ENCODE measurements around the gene WDR3. TPM values are rescaled to one million over a fixed set of nuclear protein-coding genes. Genes with fewer than 3 reads are reported as not detected.
"Not testable (repeated sequence)": the region's sequence is repeated elsewhere in the genome, so short reads cannot be mapped to it uniquely, and the experiment has no call there.

The WDR3 gene
- total RNA-seq, 2 experiments from 2014 or later: 86.4 to 91.5 TPM

- not testable (repeated sequence) for DNase-seq, H3K36me3 Mint-ChIP-seq, H3K4me3 Mint-ChIP-seq, H3K9me3 Mint-ChIP-seq, H3K27me3 Mint-ChIP-seq, H3K27ac Mint-ChIP-seq
- H3K4me1 Mint-ChIP-seq: peaks cover 14% of the 10 kb centered on the region
Observed at GRCh38 chr1:117922717-117923116, 6.8 kb upstream of the WDR3 start.

- H3K9me3 Mint-ChIP-seq: no peaks in the 10 kb centered on the region
- H3K27ac Mint-ChIP-seq: no peak overlapping the region
- H3K4me1 Mint-ChIP-seq: peaks cover 31% of the 10 kb centered on the region
- DNase-seq: no peak
- H3K27me3 Mint-ChIP-seq: no peaks in the 10 kb centered on the region
- H3K4me3 Mint-ChIP-seq: no peak overlapping the region
- peaks cover 15% of the 10 kb centered on the region for H3K36me3 Mint-ChIP-seq
Observed at GRCh38 chr1:117925981-117926380, 3.6 kb upstream of the WDR3 start.

- peaks cover 31% of the 10 kb centered on the region for H3K36me3 Mint-ChIP-seq
- no peaks in the 10 kb centered on the region for H3K27me3 Mint-ChIP-seq
- peaks cover 51% of the 10 kb centered on the region for H3K4me1 Mint-ChIP-seq
- no peak for DNase-seq
- no peaks in the 10 kb centered on the region for H3K9me3 Mint-ChIP-seq
- H3K4me3 Mint-ChIP-seq: peak overlapping the region; percentile 94
- H3K27ac Mint-ChIP-seq: peak overlapping the region; percentile 92
Observed at GRCh38 chr1:117928881-117929342, 627 bp upstream of the WDR3 start.

GRCh38 chr1:117930173-117930447 lies 571 bp downstream of the WDR3 start:
- peak overlapping the region; percentile 92 for H3K27ac Mint-ChIP-seq
- H3K9me3 Mint-ChIP-seq: no peaks in the 10 kb centered on the region
- H3K36me3 Mint-ChIP-seq: peaks cover 37% of the 10 kb centered on the region
- no peaks in the 10 kb centered on the region for H3K27me3 Mint-ChIP-seq
- H3K4me1 Mint-ChIP-seq: peaks cover 57% of the 10 kb centered on the region
- peak overlapping the region; percentile 94 for H3K4me3 Mint-ChIP-seq
- DNase-seq: no peak

- Mint-ChIP-seq H3K27ac (peak overlapping the region; percentile 92), H3K36me3 (peaks cover 37% of the 10 kb centered on the region), H3K4me3 (peak overlapping the region; percentile 94), H3K9me3 (no peaks in the 10 kb centered on the region), H3K27me3 (no peaks in the 10 kb centered on the region), H3K4me1 (peaks cover 57% of the 10 kb centered on the region)
- no peak for DNase-seq
Observed at GRCh38 chr1:117930484-117930883, 945 bp downstream of the WDR3 start.

- Mint-ChIP-seq H3K27ac (no peak overlapping the region), H3K4me1 (peaks cover 44% of the 10 kb centered on the region), H3K9me3 (no peaks in the 10 kb centered on the region), H3K27me3 (no peaks in the 10 kb centered on the region), H3K4me3 (no peak overlapping the region), H3K36me3 (peaks cover 37% of the 10 kb centered on the region)
- no peak for DNase-seq
Observed at GRCh38 chr1:117932576-117932975, 3.0 kb downstream of the WDR3 start.

GRCh38 chr1:117933769-117934168 lies 4.2 kb downstream of the WDR3 start:
- Mint-ChIP-seq H3K4me3 (no peak overlapping the region), H3K27ac (no peak overlapping the region), H3K9me3 (no peaks in the 10 kb centered on the region), H3K27me3 (no peaks in the 10 kb centered on the region), H3K4me1 (peaks cover 36% of the 10 kb centered on the region), H3K36me3 (peaks cover 45% of the 10 kb centered on the region)
- no peak for DNase-seq

GRCh38 chr1:117942293-117942692 lies 12.8 kb downstream of the WDR3 start:
- no peak for DNase-seq
- Mint-ChIP-seq H3K4me3 (no peak overlapping the region), H3K36me3 (peaks cover 35% of the 10 kb centered on the region), H3K9me3 (no peaks in the 10 kb centered on the region), H3K4me1 (no peaks in the 10 kb centered on the region), H3K27me3 (no peaks in the 10 kb centered on the region), H3K27ac (no peak overlapping the region)

GRCh38 chr1:117952386-117952785 lies 22.8 kb downstream of the WDR3 start:
- Mint-ChIP-seq H3K36me3 (peaks cover 32% of the 10 kb centered on the region), H3K27ac (no peak overlapping the region), H3K27me3 (no peaks in the 10 kb centered on the region), H3K4me1 (no peaks in the 10 kb centered on the region), H3K4me3 (no peak overlapping the region), H3K9me3 (no peaks in the 10 kb centered on the region)
- no peak for DNase-seq

GRCh38 chr1:117959364-117959763 lies 29.8 kb downstream of the WDR3 start:
- no peaks in the 10 kb centered on the region for H3K27me3 Mint-ChIP-seq
- no peak overlapping the region for H3K4me3 Mint-ChIP-seq
- no peak for DNase-seq
- H3K27ac Mint-ChIP-seq: no peak overlapping the region
- H3K4me1 Mint-ChIP-seq: peaks cover 10% of the 10 kb centered on the region
- H3K9me3 Mint-ChIP-seq: no peaks in the 10 kb centered on the region
- peaks cover 38% of the 10 kb centered on the region for H3K36me3 Mint-ChIP-seq

- no peak for DNase-seq
- Mint-ChIP-seq H3K4me1 (peaks cover 13% of the 10 kb centered on the region), H3K36me3 (peaks cover 22% of the 10 kb centered on the region), H3K4me3 (no peak overlapping the region), H3K9me3 (no peaks in the 10 kb centered on the region), H3K27me3 (no peaks in the 10 kb centered on the region), H3K27ac (peak overlapping the region; percentile 72)
Observed at GRCh38 chr1:117964290-117965038, 34.9 kb downstream of the WDR3 start.

- Mint-ChIP-seq H3K27ac (no peak overlapping the region), H3K9me3 (no peaks in the 10 kb centered on the region), H3K27me3 (no peaks in the 10 kb centered on the region), H3K36me3 (peaks cover 16% of the 10 kb centered on the region), H3K4me3 (no peak overlapping the region), H3K4me1 (peaks cover 13% of the 10 kb centered on the region)
- no peak for DNase-seq
Observed at GRCh38 chr1:117967477-117967876, 37.9 kb downstream of the WDR3 start.

- DNase-seq: no peak
- Mint-ChIP-seq H3K27ac (no peak overlapping the region), H3K36me3 (peaks cover 15% of the 10 kb centered on the region), H3K9me3 (no peaks in the 10 kb centered on the region), H3K27me3 (no peaks in the 10 kb centered on the region), H3K4me3 (no peak overlapping the region), H3K4me1 (peaks cover 11% of the 10 kb centered on the region)
Observed at GRCh38 chr1:117967881-117968280, 38.3 kb downstream of the WDR3 start.

- Mint-ChIP-seq H3K4me1 (no peaks in the 10 kb centered on the region), H3K4me3 (no peak overlapping the region), H3K9me3 (no peaks in the 10 kb centered on the region), H3K36me3 (peaks cover 4% of the 10 kb centered on the region), H3K27ac (no peak overlapping the region), H3K27me3 (peaks cover 4% of the 10 kb centered on the region)
- DNase-seq: no peak
Observed at GRCh38 chr1:117970252-117970651, 40.7 kb downstream of the WDR3 start.

- H3K27me3 Mint-ChIP-seq: peaks cover 4% of the 10 kb centered on the region
- H3K4me3 Mint-ChIP-seq: no peak overlapping the region
- no peaks in the 10 kb centered on the region for H3K36me3 Mint-ChIP-seq
- no peaks in the 10 kb centered on the region for H3K9me3 Mint-ChIP-seq
- H3K4me1 Mint-ChIP-seq: no peaks in the 10 kb centered on the region
- no peak overlapping the region for H3K27ac Mint-ChIP-seq
- DNase-seq: no peak
Observed at GRCh38 chr1:117971777-117972176, 42.2 kb downstream of the WDR3 start.

- DNase-seq: no peak
- Mint-ChIP-seq H3K27me3 (peaks cover 4% of the 10 kb centered on the region), H3K9me3 (no peaks in the 10 kb centered on the region), H3K27ac (no peak overlapping the region), H3K36me3 (no peaks in the 10 kb centered on the region), H3K4me3 (no peak overlapping the region), H3K4me1 (no peaks in the 10 kb centered on the region)
Observed at GRCh38 chr1:117976381-117976780, 46.8 kb downstream of the WDR3 start.

Data from activated naive CD8-positive, alpha-beta T cell treated with anti-CD3 and anti-CD28 coated beads for 36 hours (primary cell).